KMS-11 (cell line): ENCODE measurements around the gene CACNA2D3.

ENCODE experiments used
- H2AFZ ChIP-seq: fragments of 200-600 bp; sonication (generic); 2 replicates; pipeline ENCODE4 v1.6.1; 2016; ENCODE audit warnings: antibody characterized with exemption, mixed run types, low read depth
- H3K27ac ChIP-seq: fragments of 200-600 bp; sonication (generic); 2 replicates; pipeline ENCODE4 v1.6.1; 2016; ENCODE audit warnings: mild to moderate bottlenecking, mixed run types
- H3K27me3 ChIP-seq: fragments of 200-600 bp; sonication (generic); 2 replicates; pipeline ENCODE4 v1.6.1; 2017; ENCODE audit warnings: mild to moderate bottlenecking, low read depth, mixed run types, moderate library complexity; ENCODE audit not compliant: insufficient read depth
- H3K36me3 ChIP-seq: fragments of 200-600 bp; sonication (generic); 2 replicates; pipeline ENCODE4 v1.6.1; 2017; ENCODE audit warnings: mild to moderate bottlenecking, mixed run types; ENCODE audit not compliant: insufficient read depth
- H3K4me1 ChIP-seq: fragments of 200-600 bp; sonication (generic); 2 replicates; pipeline ENCODE4 v1.6.1; 2016; ENCODE audit warnings: mild to moderate bottlenecking, low read depth, mixed run types; ENCODE audit not compliant: poor library complexity, severe bottlenecking
- H3K4me2 ChIP-seq: fragments of 200-600 bp; sonication (generic); 2 replicates; pipeline ENCODE4 v1.7.0; 2016; ENCODE audit warnings: mild to moderate bottlenecking, mixed run types
- H3K4me3 ChIP-seq: fragments of 200-600 bp; sonication (generic); IDR thresholded peaks from 2 replicates; pipeline ENCODE4 v1.6.1; 2017; ENCODE audit warnings: low read depth, low read length, mixed read lengths; ENCODE audit not compliant: insufficient read depth
- H3K79me2 ChIP-seq: fragments of 200-600 bp; sonication (generic); 2 replicates; pipeline ENCODE4 v1.6.1; 2016; ENCODE audit warnings: low read depth, mixed run types; ENCODE audit not compliant: insufficient read depth
- H3K9ac ChIP-seq: fragments of 200-600 bp; sonication (generic); 2 replicates; pipeline ENCODE4 v1.6.1; 2016; ENCODE audit warnings: mild to moderate bottlenecking, mixed run types
- H4K20me1 ChIP-seq: fragments of 200-600 bp; sonication (generic); 2 replicates; pipeline ENCODE4 v1.6.1; 2016; ENCODE audit warnings: mild to moderate bottlenecking, mixed run types; ENCODE audit not compliant: insufficient read depth
- CTCF ChIP-seq: fragments of 200-600 bp; sonication (generic); conservative IDR thresholded peaks from 2 replicates; pipeline ENCODE4 v1.6.1; 2017; ENCODE audit warnings: low read depth, mild to moderate bottlenecking, antibody characterized with exemption, low read length, moderate library complexity, mixed read lengths

The CACNA2D3 gene

GRCh38 chr3:54861248-54862067 is 739.1 kb downstream of the CACNA2D3 start:
- Histone ChIP-seq H3K4me1 (no peaks in the 10 kb centered on the region), H3K27ac (no peak overlapping the region)

GRCh38 chr3:54862526-54862925 is 740.2 kb downstream of the CACNA2D3 start:
- Histone ChIP-seq H3K4me3 (no peak overlapping the region), H3K27ac (no peak overlapping the region), H3K9ac (no peak overlapping the region), H3K36me3 (no peaks in the 10 kb centered on the region), H2AFZ (no peak overlapping the region), H3K27me3 (no peaks in the 10 kb centered on the region), H3K4me1 (no peaks in the 10 kb centered on the region), H4K20me1 (no peaks in the 10 kb centered on the region), H3K4me2 (no peak overlapping the region), H3K79me2 (no peaks in the 10 kb centered on the region)
- no peak for TF ChIP-seq CTCF

More at GRCh38 chr3:54861248-54862067, 739.1 kb downstream of the CACNA2D3 start:
- Histone ChIP-seq H2AFZ (no peak overlapping the region), H3K4me2 (no peak overlapping the region), H3K79me2 (no peaks in the 10 kb centered on the region), H3K27me3 (no peaks in the 10 kb centered on the region), H3K4me3 (no peak overlapping the region), H3K9ac (no peak overlapping the region), H4K20me1 (no peaks in the 10 kb centered on the region), H3K36me3 (no peaks in the 10 kb centered on the region)
- no peak for TF ChIP-seq CTCF

- no peak for TF ChIP-seq CTCF
- Histone ChIP-seq H3K4me3 (no peak overlapping the region), H3K27me3 (no peaks in the 10 kb centered on the region), H2AFZ (no peak overlapping the region), H3K79me2 (no peaks in the 10 kb centered on the region), H4K20me1 (no peaks in the 10 kb centered on the region), H3K36me3 (no peaks in the 10 kb centered on the region), H3K4me2 (no peak overlapping the region), H3K9ac (no peak overlapping the region), H3K27ac (no peak overlapping the region), H3K4me1 (no peaks in the 10 kb centered on the region)
These were observed 741.0 kb downstream of the CACNA2D3 start for GRCh38 chr3:54863366-54863765.

- TF ChIP-seq CTCF = no peak
- Histone ChIP-seq H3K36me3 (no peaks in the 10 kb centered on the region), H2AFZ (no peak overlapping the region), H3K9ac (no peak overlapping the region), H3K27ac (no peak overlapping the region), H4K20me1 (no peaks in the 10 kb centered on the region), H3K27me3 (no peaks in the 10 kb centered on the region), H3K4me2 (no peak overlapping the region), H3K4me1 (no peaks in the 10 kb centered on the region), H3K4me3 (no peak overlapping the region), H3K79me2 (no peaks in the 10 kb centered on the region)
These were observed 741.4 kb downstream of the CACNA2D3 start for GRCh38 chr3:54863786-54864185.
